Liver (tissue), 9 donors: ENCODE data around the gene RAG2. TPM values are rescaled to one million over a fixed set of nuclear protein-coding genes. Genes with fewer than 3 reads are reported as not detected.

Experiments
- DNase-seq: peaks from one replicate; pipeline ENCODE4 v3.0.0-alpha.2; 2017; ENCODE audit warnings: low spot score
- H3K27ac ChIP-seq, 2 donors: one replicate each; pipeline ENCODE4 v1.7.0; 2013; ENCODE audit warnings: inconsistent platforms in 2 of 2, low read length in 2 of 2, control low read depth in 1 of 2, low read depth in 1 of 2, mild to moderate bottlenecking in 1 of 2
- H3K27me3 ChIP-seq, 4 donors: one replicate each; pipeline versions ENCODE4 v1.6.1 to v1.7.0; 2013; ENCODE audit warnings: low read length in 3 of 4, inconsistent platforms in 1 of 4, mild to moderate bottlenecking in 1 of 4, moderate library complexity in 1 of 4; ENCODE audit not compliant: control insufficient read depth in 4 of 4, insufficient read depth in 4 of 4
- H3K36me3 ChIP-seq, 4 donors: one replicate each; pipeline versions ENCODE4 v1.6.1 to v1.7.0; 2013; ENCODE audit warnings: low read length in 3 of 4, mild to moderate bottlenecking in 3 of 4, low read depth in 1 of 4, moderate library complexity in 1 of 4; ENCODE audit not compliant: control insufficient read depth in 4 of 4, insufficient read depth in 3 of 4
- H3K4me1 ChIP-seq, 4 donors: one replicate each; pipeline versions ENCODE4 v1.6.1 to v1.7.0; 2013; ENCODE audit warnings: low read length in 3 of 4, mild to moderate bottlenecking in 3 of 4, moderate library complexity in 1 of 4; ENCODE audit not compliant: control insufficient read depth in 4 of 4, insufficient read depth in 4 of 4
- H3K4me3 ChIP-seq, 3 donors: one replicate each; pipeline versions ENCODE4 v1.6.1 to v1.7.0; 2013; ENCODE audit warnings: low read length in 3 of 3, control low read depth in 1 of 3, low read depth in 1 of 3, mild to moderate bottlenecking in 1 of 3
- H3K9ac ChIP-seq, 2 donors: one replicate each; pipeline ENCODE4 v1.7.0; 2013; ENCODE audit warnings: low read length in 2 of 2, mild to moderate bottlenecking in 2 of 2, moderate library complexity in 2 of 2, control low read depth in 1 of 2, low read depth in 1 of 2
- H3K9me3 ChIP-seq, 4 donors: one replicate each; pipeline versions ENCODE4 v1.6.1 to v1.7.0; 2013; ENCODE audit warnings: low read length in 3 of 4; ENCODE audit not compliant: control insufficient read depth in 4 of 4
- HNF4A ChIP-seq, 2 donors: conservative IDR thresholded peaks; 2 replicates each; pipeline ENCODE4 v1.6.1; 2016; ENCODE audit warnings: antibody characterized with exemption in 2 of 2, mild to moderate bottlenecking in 2 of 2
- HNF4G ChIP-seq: IDR thresholded peaks from 2 replicates; pipeline ENCODE4 v1.6.1; 2016; ENCODE audit warnings: antibody characterized with exemption
- NR2F2 ChIP-seq: IDR thresholded peaks from 2 replicates; pipeline ENCODE4 v1.6.1; 2016; ENCODE audit warnings: antibody characterized with exemption
- RXRA ChIP-seq, 2 donors: IDR thresholded peaks; 2 replicates each; pipeline ENCODE4 v1.6.1; 2017 to 2018; ENCODE audit warnings: antibody characterized with exemption in 2 of 2, mild to moderate bottlenecking in 1 of 2
- TAF1 ChIP-seq: conservative IDR thresholded peaks from 2 replicates; pipeline ENCODE4 v1.6.1; 2016; ENCODE audit warnings: antibody characterized with exemption, mild to moderate bottlenecking
- YY1 ChIP-seq: IDR thresholded peaks from 2 replicates; pipeline ENCODE4 v1.6.1; 2016; ENCODE audit warnings: antibody characterized with exemption, mild to moderate bottlenecking
- WGBS: extraction: QIAGEN DNeasy Blood & Tissue Kit; methylation state at CpG from one replicate; pipeline ENCODE4 v1.1.7; 2013; 5-methylcytosine and 5-hydroxymethylcytosine counted together
- polyA plus RNA-seq, 2 donors: library from polyadenylated mRNA; stranded (reverse) in 1 of 2; unstranded in 1 of 2; fragments of 200-250 nt in 1 of 2; fragments of >200 nt in 1 of 2; fragmentation: Nextera tagmentation in 1 of 2; extraction: Ambion mirVana in 1 of 2; gene quantifications; one replicate each; pipeline versions ENCODE4 v1.2.1 to v1.2.3, GENCODE V29; 2013 to 2015
- total RNA-seq, 2 donors: library from RNA; depleted of rRNA; stranded (reverse); fragments of >200 nt; gene quantifications; one replicate each; pipeline ENCODE4 v1.2.3, GENCODE V29; 2014
- TF ChIP-seq, protein P1 (sequence below): IDR thresholded peaks from 2 replicates; pipeline ENCODE4 v1.6.1; 2016; ENCODE audit warnings: antibody characterized with exemption
- TF ChIP-seq, protein P2 (sequence below): fragments of 150-350 bp; IDR thresholded peaks from 2 replicates; pipeline ENCODE4 v1.5.1; 2017; ENCODE audit warnings: improper control_type of control experiment, low read depth, low read length; ENCODE audit not compliant: missing input control
- TF ChIP-seq, protein P3 (sequence below): IDR thresholded peaks from 2 replicates; pipeline ENCODE4 v1.6.1; 2016; ENCODE audit warnings: antibody characterized with exemption
- TF ChIP-seq, protein P4 (sequence below): IDR thresholded peaks from 2 replicates; pipeline ENCODE4 v1.6.1; 2016; ENCODE audit warnings: antibody characterized with exemption
- TF ChIP-seq, protein P5 (sequence below): IDR thresholded peaks from 2 replicates; pipeline ENCODE4 v1.6.1; 2016; ENCODE audit warnings: antibody characterized with exemption, mild to moderate bottlenecking
- donor health status: healthy.
- donor health status: healthy.
- donor health status: healthy.
- donor health status: healthy.
- donor health status: healthy.

The RAG2 gene
- total and polyA plus RNA-seq, 4 donors, result 2.0 TPM; not detected in 3

DNA sequence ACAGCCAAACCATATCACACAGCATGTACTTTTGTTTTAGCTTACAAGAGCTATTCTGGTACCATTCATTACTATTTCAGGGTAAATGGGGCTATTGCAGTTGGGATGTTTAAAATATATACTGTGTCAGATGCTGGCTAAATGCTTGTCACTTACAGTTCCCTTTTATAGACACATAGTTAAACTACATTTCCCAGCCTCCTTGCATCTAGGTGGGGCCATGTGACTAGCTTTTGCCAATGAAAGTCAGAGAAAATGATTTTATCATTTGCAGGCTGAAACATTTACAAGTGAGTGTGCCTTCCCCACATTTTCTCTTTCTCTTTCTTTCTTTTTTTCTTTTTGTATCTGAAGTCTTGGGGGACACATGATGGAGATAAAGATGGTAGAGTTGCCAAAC lies 11.5 kb downstream of the RAG2 start:
- DNase-seq, result no peak
- H3K27me3 ChIP-seq, result peaks cover 0 to 2% (median 0%) of the 10 kb centered on the region in 4 donors
- H3K36me3 ChIP-seq, result no peaks in the 10 kb centered on the region
- H3K9ac ChIP-seq, result no peak overlapping the region
- H3K27ac ChIP-seq, result no peak overlapping the region
- no peak for TF ChIP-seq HNF4A (conservative IDR thresholded peaks at IDR 0.05)
- TF ChIP-seq, protein P1, sequence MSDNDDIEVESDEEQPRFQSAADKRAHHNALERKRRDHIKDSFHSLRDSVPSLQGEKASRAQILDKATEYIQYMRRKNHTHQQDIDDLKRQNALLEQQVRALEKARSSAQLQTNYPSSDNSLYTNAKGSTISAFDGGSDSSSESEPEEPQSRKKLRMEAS, result no peak
- TF ChIP-seq NR2F2, result no peak
- TF ChIP-seq, protein P2, sequence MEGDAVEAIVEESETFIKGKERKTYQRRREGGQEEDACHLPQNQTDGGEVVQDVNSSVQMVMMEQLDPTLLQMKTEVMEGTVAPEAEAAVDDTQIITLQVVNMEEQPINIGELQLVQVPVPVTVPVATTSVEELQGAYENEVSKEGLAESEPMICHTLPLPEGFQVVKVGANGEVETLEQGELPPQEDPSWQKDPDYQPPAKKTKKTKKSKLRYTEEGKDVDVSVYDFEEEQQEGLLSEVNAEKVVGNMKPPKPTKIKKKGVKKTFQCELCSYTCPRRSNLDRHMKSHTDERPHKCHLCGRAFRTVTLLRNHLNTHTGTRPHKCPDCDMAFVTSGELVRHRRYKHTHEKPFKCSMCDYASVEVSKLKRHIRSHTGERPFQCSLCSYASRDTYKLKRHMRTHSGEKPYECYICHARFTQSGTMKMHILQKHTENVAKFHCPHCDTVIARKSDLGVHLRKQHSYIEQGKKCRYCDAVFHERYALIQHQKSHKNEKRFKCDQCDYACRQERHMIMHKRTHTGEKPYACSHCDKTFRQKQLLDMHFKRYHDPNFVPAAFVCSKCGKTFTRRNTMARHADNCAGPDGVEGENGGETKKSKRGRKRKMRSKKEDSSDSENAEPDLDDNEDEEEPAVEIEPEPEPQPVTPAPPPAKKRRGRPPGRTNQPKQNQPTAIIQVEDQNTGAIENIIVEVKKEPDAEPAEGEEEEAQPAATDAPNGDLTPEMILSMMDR, result no peak
- no peak for TF ChIP-seq TAF1
- TF ChIP-seq HNF4G, result no peak
- TF ChIP-seq RXRA (IDR thresholded peaks at IDR 0.05), result no peak
- TF ChIP-seq YY1, result no peak
- H3K9me3 ChIP-seq, result no peaks in the 10 kb centered on the region
- H3K4me3 ChIP-seq, result no peak overlapping the region
- H3K4me1 ChIP-seq, result no peaks in the 10 kb centered on the region

DNA sequence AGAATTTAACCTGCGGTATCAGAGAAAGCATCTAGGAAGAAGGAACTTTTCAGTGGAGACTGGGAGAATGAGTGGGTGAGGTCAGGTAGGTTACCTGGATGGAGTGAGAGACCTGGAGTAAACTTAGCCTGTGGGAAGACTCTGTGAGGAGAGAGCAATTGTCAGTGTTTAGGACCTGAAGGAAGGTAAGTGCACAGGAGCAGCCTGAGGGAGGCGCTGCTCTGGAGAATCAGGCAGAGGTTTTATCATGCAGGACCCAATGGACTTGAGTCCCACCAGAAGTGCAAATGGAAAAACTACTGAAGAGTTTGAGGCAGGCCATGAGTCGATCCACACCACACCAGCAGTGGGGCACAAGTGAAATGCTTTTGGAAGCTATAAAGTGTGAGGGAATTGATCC lies 14.4 kb downstream of the RAG2 start:
- no peak for TF ChIP-seq RXRA (IDR thresholded peaks at IDR 0.05)
- TF ChIP-seq, protein P3, sequence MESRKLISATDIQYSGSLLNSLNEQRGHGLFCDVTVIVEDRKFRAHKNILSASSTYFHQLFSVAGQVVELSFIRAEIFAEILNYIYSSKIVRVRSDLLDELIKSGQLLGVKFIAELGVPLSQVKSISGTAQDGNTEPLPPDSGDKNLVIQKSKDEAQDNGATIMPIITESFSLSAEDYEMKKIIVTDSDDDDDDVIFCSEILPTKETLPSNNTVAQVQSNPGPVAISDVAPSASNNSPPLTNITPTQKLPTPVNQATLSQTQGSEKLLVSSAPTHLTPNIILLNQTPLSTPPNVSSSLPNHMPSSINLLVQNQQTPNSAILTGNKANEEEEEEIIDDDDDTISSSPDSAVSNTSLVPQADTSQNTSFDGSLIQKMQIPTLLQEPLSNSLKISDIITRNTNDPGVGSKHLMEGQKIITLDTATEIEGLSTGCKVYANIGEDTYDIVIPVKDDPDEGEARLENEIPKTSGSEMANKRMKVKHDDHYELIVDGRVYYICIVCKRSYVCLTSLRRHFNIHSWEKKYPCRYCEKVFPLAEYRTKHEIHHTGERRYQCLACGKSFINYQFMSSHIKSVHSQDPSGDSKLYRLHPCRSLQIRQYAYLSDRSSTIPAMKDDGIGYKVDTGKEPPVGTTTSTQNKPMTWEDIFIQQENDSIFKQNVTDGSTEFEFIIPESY, result no peak
- TF ChIP-seq, protein P4, sequence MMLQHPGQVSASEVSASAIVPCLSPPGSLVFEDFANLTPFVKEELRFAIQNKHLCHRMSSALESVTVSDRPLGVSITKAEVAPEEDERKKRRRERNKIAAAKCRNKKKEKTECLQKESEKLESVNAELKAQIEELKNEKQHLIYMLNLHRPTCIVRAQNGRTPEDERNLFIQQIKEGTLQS, result no peak
- TF ChIP-seq, protein P5, sequence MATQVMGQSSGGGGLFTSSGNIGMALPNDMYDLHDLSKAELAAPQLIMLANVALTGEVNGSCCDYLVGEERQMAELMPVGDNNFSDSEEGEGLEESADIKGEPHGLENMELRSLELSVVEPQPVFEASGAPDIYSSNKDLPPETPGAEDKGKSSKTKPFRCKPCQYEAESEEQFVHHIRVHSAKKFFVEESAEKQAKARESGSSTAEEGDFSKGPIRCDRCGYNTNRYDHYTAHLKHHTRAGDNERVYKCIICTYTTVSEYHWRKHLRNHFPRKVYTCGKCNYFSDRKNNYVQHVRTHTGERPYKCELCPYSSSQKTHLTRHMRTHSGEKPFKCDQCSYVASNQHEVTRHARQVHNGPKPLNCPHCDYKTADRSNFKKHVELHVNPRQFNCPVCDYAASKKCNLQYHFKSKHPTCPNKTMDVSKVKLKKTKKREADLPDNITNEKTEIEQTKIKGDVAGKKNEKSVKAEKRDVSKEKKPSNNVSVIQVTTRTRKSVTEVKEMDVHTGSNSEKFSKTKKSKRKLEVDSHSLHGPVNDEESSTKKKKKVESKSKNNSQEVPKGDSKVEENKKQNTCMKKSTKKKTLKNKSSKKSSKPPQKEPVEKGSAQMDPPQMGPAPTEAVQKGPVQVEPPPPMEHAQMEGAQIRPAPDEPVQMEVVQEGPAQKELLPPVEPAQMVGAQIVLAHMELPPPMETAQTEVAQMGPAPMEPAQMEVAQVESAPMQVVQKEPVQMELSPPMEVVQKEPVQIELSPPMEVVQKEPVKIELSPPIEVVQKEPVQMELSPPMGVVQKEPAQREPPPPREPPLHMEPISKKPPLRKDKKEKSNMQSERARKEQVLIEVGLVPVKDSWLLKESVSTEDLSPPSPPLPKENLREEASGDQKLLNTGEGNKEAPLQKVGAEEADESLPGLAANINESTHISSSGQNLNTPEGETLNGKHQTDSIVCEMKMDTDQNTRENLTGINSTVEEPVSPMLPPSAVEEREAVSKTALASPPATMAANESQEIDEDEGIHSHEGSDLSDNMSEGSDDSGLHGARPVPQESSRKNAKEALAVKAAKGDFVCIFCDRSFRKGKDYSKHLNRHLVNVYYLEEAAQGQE, result no peak
- TF ChIP-seq, protein P2, result no peak
- WGBS, result 61% methylated on average over 3 of the region's 3 CpGs
- H3K4me3 ChIP-seq, result no peak overlapping the region
- no peak overlapping the region for H3K9ac ChIP-seq
- H3K27ac ChIP-seq, result no peak overlapping the region
- no peaks in the 10 kb centered on the region for H3K36me3 ChIP-seq
- no peaks in the 10 kb centered on the region for H3K4me1 ChIP-seq
- peaks cover 0 to 2% (median 0%) of the 10 kb centered on the region in 4 donors for H3K27me3 ChIP-seq
- no peaks in the 10 kb centered on the region for H3K9me3 ChIP-seq
- no peak for DNase-seq
